NCI-H1105 (cell line): Measurements from ENCODE around the gene CLEC10A.
A peak's percentile ranks its signal among the peaks of the same experiment; 100 is the strongest.
"Not testable (repeated sequence)": the region's sequence is repeated elsewhere in the genome, so short reads cannot be mapped to it uniquely, and the experiment has no call there.

ENCODE experiments used
- DNase-seq: peaks from one replicate; lab custom pipeline; 2025; lab: John Stamatoyannopoulos, UW

Gene CLEC10A

DNA sequence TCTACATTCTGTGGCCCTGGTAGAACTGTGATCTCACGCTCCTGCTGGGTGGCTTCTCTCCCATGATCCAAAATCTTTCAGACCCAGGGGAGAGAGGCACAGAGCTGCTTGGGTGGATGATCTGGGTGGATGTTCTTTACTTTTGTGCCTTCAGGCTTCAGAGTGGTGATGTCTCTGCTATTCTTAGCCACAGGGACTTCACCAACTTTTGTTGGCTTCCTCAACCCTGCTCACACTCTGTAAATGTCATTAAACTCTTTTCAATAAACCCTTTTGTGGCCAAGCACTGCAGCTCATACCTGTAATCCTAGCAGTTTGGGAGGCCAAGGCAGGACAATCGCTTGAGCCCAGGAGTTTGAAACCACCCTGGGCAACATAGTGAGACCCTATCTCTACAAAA is 7.6 kb downstream of the CLEC10A start:
- DNase-seq = no peak

DNA sequence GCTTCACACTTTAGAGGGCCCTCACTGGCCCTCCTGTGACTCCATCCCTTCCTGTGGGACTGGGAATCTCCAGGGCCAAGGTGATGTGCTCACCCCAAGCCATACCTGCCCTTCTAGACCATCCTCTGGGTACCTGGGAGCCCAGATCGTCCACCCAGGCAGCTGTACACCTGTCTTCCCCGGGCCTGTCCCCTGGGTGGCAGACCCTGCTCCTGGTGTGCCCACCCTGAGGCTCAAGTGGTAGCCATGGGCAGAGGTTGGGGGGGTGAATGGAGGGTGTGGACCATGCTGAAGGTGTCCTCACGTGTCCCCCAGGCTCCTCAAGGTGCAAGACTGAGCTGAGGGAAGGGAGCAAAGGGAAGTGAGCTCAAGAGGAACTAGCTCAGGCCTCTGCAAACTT is 9.3 kb downstream of the CLEC10A start:
- no peak for DNase-seq

- DNase-seq = no peak
Measured at GRCh38 chr17:7068268-7068667, 11.8 kb downstream of the CLEC10A start.

- DNase-seq = no peak
Measured at GRCh38 chr17:7067198-7067597, 12.9 kb downstream of the CLEC10A start.

DNA sequence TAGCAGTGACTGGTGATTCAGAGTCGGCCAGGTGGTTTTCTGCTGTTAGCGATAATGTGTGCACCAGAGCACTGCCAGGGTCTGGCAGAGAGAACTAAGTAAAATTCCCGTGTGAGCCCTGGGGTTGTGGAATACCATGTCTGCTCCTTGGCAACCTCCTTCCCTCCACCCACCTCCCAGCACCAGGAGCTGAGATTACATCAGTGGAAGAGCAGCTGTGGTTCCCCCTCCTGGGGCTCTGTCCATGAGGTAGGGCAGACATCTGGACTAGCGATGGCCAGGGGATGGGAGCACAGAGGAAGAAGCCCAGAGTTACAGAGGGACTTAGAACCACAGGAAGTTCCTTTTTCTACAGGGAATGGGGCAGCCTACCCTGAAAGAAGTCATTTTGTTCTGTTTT is 15.8 kb downstream of the CLEC10A start:
- no peak for DNase-seq

GRCh38 chr17:7063518-7064094 is 16.4 kb downstream of the CLEC10A start:
- no peak for DNase-seq

GRCh38 chr17:7060165-7060891 is 19.7 kb downstream of the CLEC10A start:
- DNase-seq = no peak

DNA sequence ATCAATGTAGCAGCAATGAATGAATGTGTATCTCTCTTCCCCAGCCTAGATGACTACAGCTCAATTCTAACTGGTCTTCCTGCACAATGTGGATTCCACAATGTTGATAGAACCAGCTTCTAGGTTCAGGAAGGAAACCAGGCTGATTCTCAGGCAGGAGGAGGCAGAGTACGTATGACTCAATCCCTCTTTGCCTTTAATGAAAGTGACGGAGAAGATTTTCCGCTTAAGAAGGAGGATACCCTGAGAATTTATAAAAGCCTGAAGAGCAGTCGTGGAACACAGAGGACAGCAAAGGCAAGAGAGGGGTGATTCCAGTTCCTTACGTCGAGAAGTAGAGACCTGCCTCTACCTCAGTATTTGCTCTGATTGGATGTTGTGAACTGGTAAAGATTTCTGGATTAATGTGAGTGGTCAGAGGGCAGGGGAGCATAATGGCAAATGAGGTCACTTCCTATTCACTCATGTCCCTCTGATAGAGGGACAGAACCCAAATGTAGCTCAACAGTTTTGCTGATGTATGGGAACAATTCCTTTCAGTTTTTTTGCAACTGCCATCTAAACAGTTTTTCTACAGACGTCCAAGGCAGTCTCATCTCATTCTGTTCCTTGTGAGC is 21.1 kb downstream of the CLEC10A start:
- no peak for DNase-seq

DNA sequence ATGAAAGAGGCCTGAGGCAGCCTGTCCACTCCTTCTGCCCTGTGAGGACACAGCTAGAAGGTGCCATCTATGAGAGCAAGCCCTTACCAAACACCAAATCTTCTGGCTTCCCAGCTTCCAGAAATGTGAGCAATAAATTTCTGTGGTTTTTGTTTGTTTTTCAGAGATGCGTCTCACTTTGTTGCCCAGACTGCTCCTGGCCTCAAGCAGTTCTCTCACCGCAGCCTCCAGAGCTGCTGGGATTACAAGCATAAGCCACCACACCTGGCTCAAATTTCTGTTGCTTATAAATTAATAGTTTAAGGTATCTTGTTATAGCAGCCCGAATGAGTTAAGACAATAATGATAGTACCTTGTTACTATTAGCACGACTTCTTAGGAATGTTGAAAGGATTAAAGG is 23.7 kb downstream of the CLEC10A start:
- no peak for DNase-seq

DNA sequence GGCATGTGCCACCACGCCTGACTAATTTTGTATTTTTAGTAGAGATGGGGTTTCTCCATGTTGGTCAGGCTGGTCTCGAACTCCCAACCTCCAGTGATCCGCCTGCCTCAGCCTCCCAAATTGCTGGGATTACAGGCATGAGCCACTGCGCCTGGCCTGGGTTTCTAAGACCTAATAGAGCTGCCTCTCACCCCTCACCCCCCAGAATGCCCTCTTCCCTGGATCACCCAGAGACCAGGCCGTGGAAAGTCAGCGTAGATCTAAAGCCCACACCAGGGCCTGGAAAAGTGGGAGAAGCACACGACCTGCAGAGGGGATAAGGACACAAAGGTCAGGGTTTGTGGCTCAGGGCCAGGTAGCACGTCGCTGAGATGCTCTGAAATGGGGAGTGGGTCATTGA is 29.5 kb downstream of the CLEC10A start:
- DNase-seq = not testable (repeated sequence)

- DNase-seq = no peak
Measured at GRCh38 chr17:7048968-7049367, 31.1 kb downstream of the CLEC10A start.

- DNase-seq = no peak
Measured at GRCh38 chr17:7047566-7047965, 32.5 kb downstream of the CLEC10A start.

- DNase-seq = not testable (repeated sequence)
Measured at GRCh38 chr17:7046725-7047397, 33.2 kb downstream of the CLEC10A start.

DNA sequence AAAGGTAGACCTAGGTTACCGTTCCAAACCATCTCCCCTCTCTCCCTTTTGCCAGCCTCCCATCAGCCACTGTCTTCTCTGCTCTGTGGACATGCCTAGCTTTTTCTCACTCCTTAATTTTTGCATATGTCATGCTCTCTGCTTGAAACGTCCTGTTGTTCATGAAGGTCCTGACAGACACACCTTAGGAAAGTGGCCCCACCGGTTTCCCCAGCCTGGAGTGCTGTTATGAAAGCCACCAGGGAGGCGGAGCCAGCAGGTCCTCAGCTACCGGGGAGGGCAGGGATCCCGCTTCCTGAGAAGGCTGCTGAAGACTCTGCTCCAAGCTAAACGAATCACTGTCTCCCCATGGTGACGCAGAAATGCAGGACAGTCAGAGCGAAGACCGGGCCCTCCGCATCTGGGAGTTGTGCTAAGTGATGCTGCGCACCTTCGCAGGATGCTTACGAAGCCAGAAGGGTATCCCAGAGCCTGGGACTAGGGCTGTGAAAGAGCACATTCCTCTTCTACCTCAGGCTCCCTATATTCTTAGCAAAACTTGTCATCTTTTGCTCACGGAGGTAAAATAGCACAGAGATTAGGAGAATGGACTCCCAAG is 33.8 kb downstream of the CLEC10A start:
- DNase-seq = peak; percentile 34

GRCh38 chr17:7045492-7046126 is 34.4 kb downstream of the CLEC10A start:
- DNase-seq = peak; percentile 48

- DNase-seq = peak; percentile 74
Measured at GRCh38 chr17:7043497-7044198, 36.4 kb downstream of the CLEC10A start, which contains the start of gene SLC16A11. TSS of gene SLC16A11 (minus strand) at chr17:7044092. CDS start at chr17:7043513, 579 bp downstream.

DNA sequence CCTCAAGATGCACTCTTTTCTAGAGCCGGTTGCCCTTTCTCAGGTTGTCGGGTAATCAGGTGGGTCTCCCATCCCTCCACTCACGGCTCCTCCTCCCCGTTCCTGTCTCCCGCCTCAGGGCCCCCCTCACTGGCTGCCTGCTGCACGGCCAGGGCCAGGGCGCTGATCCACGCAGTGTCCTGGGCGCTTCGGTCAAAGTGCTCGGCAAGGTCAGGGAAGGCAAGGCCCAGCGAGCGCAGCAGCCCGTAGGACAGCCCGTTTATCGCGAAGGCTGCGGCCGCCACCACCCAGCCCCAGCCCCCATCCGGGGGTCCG is 36.9 kb downstream of the CLEC10A start:
- DNase-seq = no peak

- no peak for DNase-seq
Measured at GRCh38 chr17:7042501-7043181, 37.4 kb downstream of the CLEC10A start.

DNA sequence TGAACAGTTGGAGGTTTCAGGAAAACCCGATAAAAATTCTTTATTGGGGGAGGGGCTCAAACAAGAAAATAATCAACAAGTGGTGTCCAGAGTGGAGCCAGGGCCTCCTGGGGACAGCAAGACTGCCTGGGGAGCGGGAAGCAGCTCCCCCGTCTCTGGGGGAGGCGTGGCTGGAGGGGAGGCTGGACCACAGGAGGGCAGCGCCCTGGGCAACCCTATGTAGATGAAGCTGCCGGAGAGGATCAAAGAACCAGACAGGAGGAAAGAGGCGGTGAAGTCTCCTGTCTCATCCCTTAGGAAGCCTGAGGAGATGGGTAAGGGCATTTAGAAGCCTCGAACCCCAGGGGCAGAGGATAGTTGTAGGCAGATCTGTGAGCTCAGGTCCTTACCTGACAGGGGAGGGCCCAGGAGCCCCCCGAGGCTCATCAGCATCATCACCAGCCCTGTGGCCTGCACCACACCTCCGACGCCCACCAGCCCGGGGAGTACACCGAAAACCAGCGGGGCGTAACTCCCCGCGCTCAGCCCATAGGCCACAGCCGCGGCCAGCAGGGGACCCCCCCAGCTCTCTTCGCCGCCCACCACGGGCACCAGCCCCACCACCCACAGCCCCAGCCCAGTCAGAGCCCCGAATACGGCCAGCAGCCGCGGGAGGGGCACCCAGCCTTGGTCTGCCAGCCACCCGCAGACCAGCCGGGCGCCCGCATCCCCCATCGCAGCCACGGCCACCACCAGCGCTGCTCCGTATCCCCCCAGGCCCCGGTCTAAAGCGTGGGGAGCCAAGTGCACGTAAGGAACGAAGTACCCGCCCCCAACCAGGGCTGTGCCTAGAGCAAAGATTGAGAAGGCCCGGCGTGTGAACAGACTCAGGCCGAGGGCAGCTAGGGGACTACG is 38.2 kb downstream of the CLEC10A start:
- DNase-seq = no peak

DNA sequence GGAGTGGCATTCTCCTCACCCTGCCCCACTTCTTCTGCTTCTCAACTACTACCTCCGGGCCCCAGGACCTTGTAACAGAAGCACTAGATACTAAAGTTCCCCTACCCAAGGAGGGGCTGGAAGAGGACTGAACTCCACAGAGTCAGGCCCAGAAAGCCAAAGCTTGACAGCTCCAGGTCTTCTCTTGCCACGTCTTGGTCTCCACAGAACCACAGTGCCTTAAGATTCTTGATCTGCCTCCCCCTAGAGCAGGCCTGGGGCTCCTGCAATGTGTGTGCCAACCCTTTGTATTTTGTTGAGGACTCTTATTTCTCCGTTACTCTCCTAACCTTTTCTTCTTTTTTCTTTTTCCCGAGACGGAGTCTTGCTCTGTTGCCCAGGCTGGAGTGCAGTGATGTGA is 40.2 kb downstream of the CLEC10A start:
- no peak for DNase-seq
